GM06990 (cell line): ENCODE results near the gene PDE11A.
"Not testable (repeated sequence)": the region's sequence is repeated elsewhere in the genome, so short reads cannot be mapped to it uniquely, and the experiment has no call there.

Experiments used
- DNase-seq: peaks from one replicate; pipeline ENCODE4 v3.0.0-alpha.2; 2011; ENCODE audit not compliant: insufficient read length; ENCODE audit errors: extremely low read depth
- H3K27me3 ChIP-seq: replicated peaks from 2 replicates; pipeline ENCODE4 v1.6.0; 2011; ENCODE audit warnings: low read length; ENCODE audit not compliant: control insufficient read depth, insufficient read depth
- H3K36me3 ChIP-seq: 2 replicates; pipeline ENCODE4 v1.5.1; 2011; ENCODE audit warnings: low read length; ENCODE audit not compliant: control insufficient read depth, insufficient read depth
- H3K4me3 ChIP-seq: replicated peaks from 2 replicates; pipeline ENCODE4 v1.5.1; 2011; ENCODE audit warnings: low read depth, mild to moderate bottlenecking, control low read depth, low read length
- CTCF ChIP-seq: IDR thresholded peaks from 2 replicates; pipeline ENCODE4 v1.5.1; 2011; ENCODE audit warnings: low read length, control low read depth, mild to moderate bottlenecking, inconsistent platforms; ENCODE audit not compliant: insufficient read depth, poor library complexity, severe bottlenecking

PDE11A gene

GRCh38 chr2:177964892-177965291 lies 107.7 kb downstream of the PDE11A start:
- no peak overlapping the region for H3K4me3 ChIP-seq
- no peaks in the 10 kb centered on the region for H3K27me3 ChIP-seq
- DNase-seq = no peak
- no peak for TF ChIP-seq CTCF
- H3K36me3 ChIP-seq = no peaks in the 10 kb centered on the region

GRCh38 chr2:177952151-177952550 lies 120.4 kb downstream of the PDE11A start:
- no peak for DNase-seq
- no peaks in the 10 kb centered on the region for H3K36me3 ChIP-seq
- no peak for TF ChIP-seq CTCF
- no peaks in the 10 kb centered on the region for H3K27me3 ChIP-seq
- H3K4me3 ChIP-seq = no peak overlapping the region

- DNase-seq, H3K36me3 ChIP-seq, H3K4me3 ChIP-seq, H3K27me3 ChIP-seq: not testable (repeated sequence)
Observed at GRCh38 chr2:177947598-177947997, 125.0 kb downstream of the PDE11A start.

GRCh38 chr2:177944530-177944929 lies 128.0 kb downstream of the PDE11A start:
- not testable (repeated sequence) for DNase-seq, H3K4me3 ChIP-seq, H3K27me3 ChIP-seq, H3K36me3 ChIP-seq

GRCh38 chr2:177942731-177943130 lies 129.8 kb downstream of the PDE11A start:
- no peak for TF ChIP-seq CTCF
- no peak for DNase-seq
- H3K36me3 ChIP-seq = no peaks in the 10 kb centered on the region
- H3K27me3 ChIP-seq = no peaks in the 10 kb centered on the region
- H3K4me3 ChIP-seq = no peak overlapping the region

- Histone ChIP-seq H3K27me3 (no peaks in the 10 kb centered on the region), H3K4me3 (no peak overlapping the region), H3K36me3 (no peaks in the 10 kb centered on the region)
- no peak for DNase-seq
- TF ChIP-seq CTCF = no peak
Observed at GRCh38 chr2:177939211-177939610, 133.4 kb downstream of the PDE11A start.

GRCh38 chr2:177930916-177931315 lies 141.7 kb downstream of the PDE11A start:
- DNase-seq = no peak
- no peak for TF ChIP-seq CTCF
- no peaks in the 10 kb centered on the region for H3K36me3 ChIP-seq

More at GRCh38 chr2:177930916-177931315, 141.7 kb downstream of the PDE11A start:
- Histone ChIP-seq H3K4me3 (no peak overlapping the region), H3K27me3 (no peaks in the 10 kb centered on the region)
